Naive thymus-derived CD4-positive, alpha-beta T cell (primary cell): ENCODE results near the gene GABRA4. TPM values are rescaled to one million over a fixed set of nuclear protein-coding genes. Genes with fewer than 3 reads are reported as not detected.

Experiments
- polyA plus RNA-seq, 2 donors: library from polyadenylated mRNA; unstranded; fragments of 300-500 nt; fragmentation: Illumina TruSeq; gene quantifications; one replicate each; pipeline ENCODE4 v1.2.3, GENCODE V29; 2021
- total RNA-seq, 6 experiments: library from RNA in 5 of 6; stranded (reverse) in 5 of 6; gene quantifications; 1 replicate in 5 of 6; 2 replicates in 1 of 6; pipeline ENCODE4 v1.2.3 and lab custom pipeline; 2021 to 2026

GABRA4 gene
- total and polyA plus RNA-seq, 7 experiments from 2014 or later = not detected

Other genes with a start within 250 kb of the GABRA4 start
- not detected for gene COX7B2, start 84.3 kb downstream of the GABRA4 start, total RNA-seq
- not detected for gene COX7B2, start 84.3 kb downstream of the GABRA4 start, polyA plus RNA-seq
- not detected for gene GABRB1, start 38.0 kb upstream of the GABRA4 start, total RNA-seq
- gene GABRB1, start 38.0 kb upstream of the GABRA4 start, polyA plus RNA-seq = not detected